ENCODE measurements around the gene SGSM2.

DNA sequence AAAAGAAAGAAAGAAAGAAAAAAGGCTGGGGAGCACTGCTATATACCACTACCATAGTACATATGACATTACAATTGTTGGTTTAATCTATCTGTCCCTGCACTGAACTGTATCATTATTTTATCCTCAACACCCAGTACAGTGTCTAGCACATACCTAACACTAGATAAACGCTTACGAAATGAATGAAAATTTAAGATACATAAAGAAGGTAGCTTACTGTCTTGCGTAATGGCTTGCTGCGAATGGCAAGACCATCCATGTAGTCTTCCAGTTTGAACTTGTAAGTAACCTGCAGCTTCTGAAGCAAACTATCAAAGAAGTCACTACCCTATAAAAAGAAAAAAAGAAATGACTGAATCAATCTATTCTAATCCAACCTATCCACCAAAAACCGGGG lies 40.3 kb upstream of the SGSM2 start:
- TF ChIP-seq, protein P1, sequence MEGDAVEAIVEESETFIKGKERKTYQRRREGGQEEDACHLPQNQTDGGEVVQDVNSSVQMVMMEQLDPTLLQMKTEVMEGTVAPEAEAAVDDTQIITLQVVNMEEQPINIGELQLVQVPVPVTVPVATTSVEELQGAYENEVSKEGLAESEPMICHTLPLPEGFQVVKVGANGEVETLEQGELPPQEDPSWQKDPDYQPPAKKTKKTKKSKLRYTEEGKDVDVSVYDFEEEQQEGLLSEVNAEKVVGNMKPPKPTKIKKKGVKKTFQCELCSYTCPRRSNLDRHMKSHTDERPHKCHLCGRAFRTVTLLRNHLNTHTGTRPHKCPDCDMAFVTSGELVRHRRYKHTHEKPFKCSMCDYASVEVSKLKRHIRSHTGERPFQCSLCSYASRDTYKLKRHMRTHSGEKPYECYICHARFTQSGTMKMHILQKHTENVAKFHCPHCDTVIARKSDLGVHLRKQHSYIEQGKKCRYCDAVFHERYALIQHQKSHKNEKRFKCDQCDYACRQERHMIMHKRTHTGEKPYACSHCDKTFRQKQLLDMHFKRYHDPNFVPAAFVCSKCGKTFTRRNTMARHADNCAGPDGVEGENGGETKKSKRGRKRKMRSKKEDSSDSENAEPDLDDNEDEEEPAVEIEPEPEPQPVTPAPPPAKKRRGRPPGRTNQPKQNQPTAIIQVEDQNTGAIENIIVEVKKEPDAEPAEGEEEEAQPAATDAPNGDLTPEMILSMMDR (IDR thresholded peaks at IDR 0.05): no peak
- TF ChIP-seq POLR2A (IDR thresholded peaks at IDR 0.05): no peak

All from body of pancreas (tissue), 4 donors.